Skin of body (tissue), 2 donors: Measurements from ENCODE around the gene HAT1. TPM values are rescaled to one million over a fixed set of nuclear protein-coding genes. Genes with fewer than 3 reads are reported as not detected.
"Not testable (repeated sequence)": the region's sequence is repeated elsewhere in the genome, so short reads cannot be mapped to it uniquely, and the experiment has no call there.

Experiments used
- DNase-seq: peaks from one replicate; lab custom pipeline; 2025; lab: John Stamatoyannopoulos, UW
- total RNA-seq: library from RNA; depleted of rRNA; stranded (reverse); fragments of >200 nt; gene quantifications from one replicate; pipeline ENCODE4 v1.2.3, GENCODE V29; 2014

HAT1 gene
- total RNA-seq, 1 donor from 2014 or later: 44.2 TPM

GRCh38 chr2:171972329-171972982, 50.2 kb downstream of the HAT1 start:
- DNase-seq: no peak

DNA sequence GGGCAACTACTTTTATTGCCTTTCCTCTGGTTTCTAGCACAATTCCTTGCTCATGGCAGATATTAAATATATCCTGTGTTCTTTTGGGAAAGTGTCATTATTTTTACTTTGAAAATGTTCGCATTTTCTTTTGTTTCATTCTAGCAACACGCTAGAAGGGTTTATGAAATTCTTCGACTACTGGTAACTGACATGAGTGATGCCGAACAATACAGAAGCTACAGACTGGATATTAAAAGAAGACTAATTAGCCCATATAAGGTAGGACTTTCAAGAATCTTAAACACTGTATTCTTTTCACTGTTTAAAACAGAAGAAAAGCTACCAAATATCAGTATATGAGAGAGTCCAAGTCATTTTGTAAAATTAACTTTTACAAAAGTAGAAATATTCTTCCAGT, 56.8 kb downstream of the HAT1 start:
- DNase-seq: no peak

GRCh38 chr2:171983924-171984323, 61.7 kb downstream of the HAT1 start:
- DNase-seq: not testable (repeated sequence)

- DNase-seq: no peak
Observed at GRCh38 chr2:171985076-171985475, 62.8 kb downstream of the HAT1 start.

DNA sequence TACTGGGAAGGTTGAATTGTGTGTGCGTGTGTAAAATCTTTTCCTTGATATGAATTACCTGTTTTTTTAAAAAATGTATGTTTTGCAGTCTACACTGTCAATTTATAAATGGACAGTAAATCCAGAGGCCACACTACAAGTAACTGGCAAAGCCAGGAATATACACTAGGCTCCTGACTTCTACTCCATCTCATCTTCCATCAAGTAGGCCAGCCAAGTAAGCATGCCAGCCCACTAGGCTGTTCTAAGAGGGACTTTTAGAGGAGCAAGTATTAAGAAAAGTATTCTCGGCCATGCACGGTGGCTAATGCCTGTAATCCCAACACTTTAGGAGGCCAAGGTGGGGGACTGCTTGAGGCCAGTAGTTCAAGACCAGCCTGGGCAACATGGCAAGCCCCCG, 64.5 kb downstream of the HAT1 start:
- no peak for DNase-seq

DNA sequence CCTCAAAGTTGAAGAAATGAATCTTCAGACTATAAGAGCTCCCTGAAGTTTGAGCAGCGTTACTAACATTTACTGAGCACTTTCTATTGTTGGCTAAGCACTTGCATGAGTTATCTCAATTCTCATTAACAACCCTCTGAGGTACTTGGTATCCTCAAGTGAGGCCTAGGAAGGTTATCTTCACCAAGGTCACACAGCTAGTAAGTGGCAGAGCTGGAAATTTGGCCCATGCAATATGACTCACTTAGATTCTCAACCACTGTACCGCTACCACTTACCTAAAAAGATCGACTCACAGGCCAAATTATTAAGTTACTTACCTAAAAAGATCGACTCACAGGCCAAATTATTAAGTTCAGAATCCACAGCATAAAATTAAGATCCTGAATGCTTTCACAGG, 68.8 kb downstream of the HAT1 start:
- no peak for DNase-seq

DNA sequence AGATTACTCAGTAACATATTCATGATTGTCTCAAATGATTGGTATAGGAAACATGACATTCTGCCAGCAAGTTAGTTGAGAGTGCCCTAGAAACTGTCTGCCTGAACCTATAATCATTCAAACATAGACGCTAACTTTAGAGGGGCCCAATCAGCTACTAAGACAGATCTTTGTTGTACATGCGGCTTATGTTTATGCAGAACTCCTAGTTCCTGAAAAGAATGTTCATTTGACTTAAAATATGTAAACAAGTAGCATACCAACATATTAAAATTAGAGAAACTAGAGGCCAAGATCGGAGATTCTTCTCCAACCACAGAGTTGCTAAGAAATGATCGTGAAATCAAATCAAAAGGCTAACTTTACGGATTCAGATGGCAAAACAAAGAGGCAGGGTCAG, 73.3 kb downstream of the HAT1 start:
- no peak for DNase-seq

DNA sequence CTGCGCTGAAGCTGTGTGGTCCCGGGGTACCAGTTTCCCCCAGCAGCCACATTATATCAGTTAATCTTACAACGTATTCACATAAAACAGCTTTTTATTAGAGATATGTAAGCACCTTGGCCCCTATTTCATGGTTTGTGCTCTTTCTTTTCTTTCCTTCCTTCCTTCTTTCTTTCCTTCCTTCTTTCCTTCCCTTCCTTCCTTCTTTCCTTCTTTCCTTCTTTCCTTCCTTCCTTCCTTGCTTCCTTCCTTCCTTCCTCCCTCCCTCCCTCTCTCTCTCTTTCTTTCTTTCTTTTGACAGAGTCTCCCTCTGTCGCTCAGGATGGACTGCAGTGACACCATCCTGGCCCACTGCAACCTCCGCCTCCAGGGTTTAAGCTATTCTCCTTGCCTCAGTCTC, 73.8 kb downstream of the HAT1 start:
- no peak for DNase-seq

- not testable (repeated sequence) for DNase-seq
Observed at GRCh38 chr2:171997031-171997430, 74.8 kb downstream of the HAT1 start.

DNA sequence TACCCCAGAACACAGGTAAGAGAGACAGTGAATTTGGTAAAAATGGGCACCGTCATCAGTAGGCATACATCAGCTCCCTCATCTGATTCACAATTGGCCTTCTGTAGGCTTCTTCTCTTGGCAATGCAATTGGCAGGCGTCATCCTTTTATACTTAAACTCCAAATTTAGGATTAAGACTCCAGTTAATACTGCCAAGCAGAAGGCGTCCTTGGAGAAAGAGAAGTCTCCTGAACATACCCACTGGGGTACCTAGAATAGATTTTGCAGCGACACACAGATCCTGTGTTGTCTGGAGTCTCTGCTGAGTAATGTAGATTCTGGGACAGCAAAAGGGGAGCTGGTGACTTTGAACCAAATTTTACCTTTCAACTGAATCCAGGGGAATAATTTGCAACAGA, 76.9 kb downstream of the HAT1 start:
- no peak for DNase-seq

DNA sequence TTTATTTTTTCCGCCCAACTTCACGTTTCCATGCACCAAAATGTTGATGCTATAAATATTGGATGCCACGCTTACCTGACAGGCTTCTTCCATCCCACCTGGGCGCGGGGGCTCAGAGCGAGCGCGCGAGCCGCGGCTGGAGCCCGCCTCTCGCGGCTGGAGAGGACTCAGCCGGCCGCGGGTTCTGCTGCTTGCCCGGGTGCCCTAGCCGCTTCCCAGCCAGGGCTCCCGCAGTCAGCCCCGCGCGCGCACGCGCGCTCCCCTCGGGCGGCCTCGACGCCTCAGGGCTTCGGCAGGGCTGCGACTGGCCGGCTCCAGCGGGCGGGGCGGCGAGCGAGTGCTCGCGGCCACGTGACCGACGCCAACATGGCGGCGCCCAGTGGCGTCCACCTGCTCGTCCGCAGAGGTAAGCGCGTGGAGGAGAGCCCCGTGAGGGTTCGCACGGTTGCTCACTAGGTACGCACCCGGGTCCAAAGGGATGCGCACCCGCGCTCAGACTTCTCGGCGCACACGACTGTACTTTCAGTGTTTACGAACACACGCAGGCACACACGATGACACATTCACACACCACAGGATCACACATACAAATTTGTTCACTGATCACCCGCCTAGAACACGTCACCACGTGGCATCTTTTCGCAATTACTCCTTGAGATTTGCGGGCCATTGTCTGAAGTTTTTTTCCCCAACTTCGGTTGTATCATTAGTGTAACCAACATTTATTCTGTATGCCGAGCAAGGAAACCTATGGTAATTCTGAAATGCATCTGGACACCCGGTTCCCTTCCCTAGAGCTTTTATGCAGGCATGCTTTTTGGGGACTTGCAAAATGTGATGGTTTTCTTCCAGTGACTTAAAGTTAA, 77.6 kb downstream of the HAT1 start, which contains the start of gene METAP1D:
TSS of gene METAP1D (plus strand) at position 350 of the 866 bp plus-strand sequence. CDS start at position 367, 17 bp downstream.
- peak; percentile 81 for DNase-seq

- no peak for DNase-seq
Observed at GRCh38 chr2:172000696-172001361, 78.6 kb downstream of the HAT1 start.

- DNase-seq: no peak
Observed at GRCh38 chr2:172007372-172007771, 85.1 kb downstream of the HAT1 start.

DNA sequence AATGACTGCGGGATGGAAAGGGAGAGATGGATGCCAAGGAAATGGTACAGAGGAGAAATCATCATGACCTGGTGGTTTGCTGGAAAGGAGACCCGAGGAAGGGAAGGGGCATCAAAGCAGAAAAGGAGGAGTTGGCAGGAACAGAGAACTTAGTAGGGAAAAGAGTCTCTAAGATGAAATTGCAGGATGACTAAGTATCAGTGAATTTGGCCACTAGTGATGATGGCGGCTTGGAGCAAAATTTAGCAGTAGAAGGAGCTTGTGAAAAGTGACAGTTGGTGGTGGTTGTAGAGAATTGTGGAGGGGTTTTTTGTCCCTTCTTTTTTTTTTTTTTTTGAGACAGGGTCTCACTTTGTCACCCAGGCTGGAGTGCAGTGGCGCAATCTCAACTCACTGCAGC, 87.6 kb downstream of the HAT1 start:
- no peak for DNase-seq

- DNase-seq: no peak
Observed at GRCh38 chr2:172011812-172012575, 89.7 kb downstream of the HAT1 start.

DNA sequence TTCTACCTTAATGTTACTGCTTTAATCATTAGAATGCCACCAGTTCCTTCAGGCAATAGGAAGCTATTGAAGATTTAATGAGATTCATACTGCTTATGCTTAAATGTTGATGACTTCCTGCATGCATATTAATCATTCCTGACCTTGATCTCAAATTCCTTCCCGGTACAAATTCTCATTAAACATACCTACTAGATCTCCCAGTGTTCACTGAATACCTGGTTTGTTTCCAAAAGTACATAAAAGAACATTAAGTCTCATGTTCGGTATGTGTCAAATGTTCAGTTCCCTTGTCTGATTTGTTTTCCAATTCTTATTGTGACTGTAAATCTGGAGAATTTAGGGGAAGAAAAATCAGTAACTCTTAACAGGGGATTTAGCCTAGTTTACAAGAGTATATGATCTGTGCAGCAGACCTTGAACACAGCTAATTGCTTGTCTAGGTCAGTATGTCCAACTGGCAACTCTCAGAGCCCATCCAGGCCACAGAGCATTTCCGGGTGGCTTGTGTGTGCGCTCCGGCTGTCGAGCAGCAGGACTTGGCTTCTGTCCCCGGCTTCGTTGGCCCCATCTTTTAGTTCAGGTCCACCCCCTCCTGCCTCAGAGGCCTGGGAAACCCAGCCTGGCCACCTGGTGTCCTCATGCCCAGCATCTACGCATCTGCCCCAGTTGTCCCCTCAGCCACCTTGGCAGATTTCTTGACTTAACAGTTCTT, 90.6 kb downstream of the HAT1 start:
- DNase-seq: no peak

DNA sequence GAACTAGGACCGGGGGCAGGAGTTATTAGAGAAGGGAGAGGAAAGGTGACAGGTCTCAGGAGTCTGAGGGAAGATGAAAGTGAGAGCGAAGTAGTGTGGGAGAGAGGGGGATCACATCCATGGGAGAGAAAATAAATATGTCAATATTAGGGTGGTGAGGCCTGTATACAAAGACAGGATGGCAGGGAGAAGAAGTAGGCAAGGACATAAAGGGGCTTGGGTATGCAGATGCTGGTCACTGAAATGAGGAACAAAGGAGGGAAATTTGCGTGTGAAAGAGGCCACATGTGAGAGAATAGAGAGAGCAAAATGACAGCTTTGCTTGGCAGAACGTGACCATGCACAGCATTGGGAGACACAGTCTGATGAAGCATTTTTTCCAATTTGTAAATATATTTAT, 91.1 kb downstream of the HAT1 start:
- DNase-seq: no peak

- no peak for DNase-seq
Observed at GRCh38 chr2:172021074-172021931, 99.0 kb downstream of the HAT1 start.

DNA sequence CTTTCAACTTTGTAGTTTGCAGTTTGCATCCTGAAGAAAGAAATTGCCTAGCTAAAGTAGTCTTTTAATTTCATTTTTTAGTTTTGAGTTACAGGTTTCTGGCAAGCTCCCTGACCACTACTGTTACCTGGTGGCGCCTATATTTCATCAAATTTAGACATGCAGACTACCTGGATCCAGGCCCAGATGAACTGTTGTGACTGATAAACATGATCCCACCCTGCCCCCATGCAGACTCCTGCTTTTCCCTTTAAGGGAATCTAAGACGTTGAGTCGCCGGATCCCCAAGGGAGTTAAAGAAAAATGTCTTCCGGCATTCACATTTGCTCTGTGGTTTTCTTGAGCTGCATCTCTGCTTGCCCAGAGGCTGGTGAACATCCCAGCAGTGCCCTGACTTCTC, 99.7 kb downstream of the HAT1 start:
- no peak for DNase-seq

DNA sequence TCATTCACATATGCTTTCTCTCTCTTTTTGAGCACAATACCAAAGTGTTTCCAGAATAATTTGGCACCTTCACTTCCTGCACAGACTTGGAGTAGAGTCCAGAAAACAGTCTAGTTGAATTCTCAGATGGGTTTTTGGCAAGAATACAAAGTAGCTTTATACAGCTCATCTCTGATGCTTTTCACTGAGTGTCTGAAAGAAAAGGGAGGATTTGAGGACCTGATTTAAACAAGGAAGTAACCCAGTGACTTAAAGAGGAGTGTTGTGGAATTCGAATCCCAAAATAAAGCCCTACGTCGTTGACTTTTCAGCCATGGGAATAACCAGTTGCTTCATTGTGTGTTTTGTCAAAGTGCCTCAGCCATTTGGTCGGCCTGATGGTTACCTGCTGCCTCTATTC, 109.3 kb downstream of the HAT1 start:
- no peak for DNase-seq
